H9 (cell line): ENCODE results near the gene SOCS3. TPM values are rescaled to one million over a fixed set of nuclear protein-coding genes. Genes with fewer than 3 reads are reported as not detected.

Experiments used
- DNase-seq: peaks from one replicate; pipeline ENCODE4 v3.0.0-alpha.2; 2017
- H2AFZ ChIP-seq: one replicate; pipeline ENCODE4 v1.6.1; 2013; ENCODE audit warnings: mild to moderate bottlenecking, low read length, control low read depth, moderate library complexity
- H2AK5ac ChIP-seq: 2 replicates; pipeline ENCODE4 v1.6.1; 2013; ENCODE audit warnings: low read length, control low read depth, mixed read lengths; ENCODE audit not compliant: insufficient read length
- H2BK120ac ChIP-seq: one replicate; pipeline ENCODE4 v1.6.1; 2013; ENCODE audit warnings: low read depth, mild to moderate bottlenecking, low read length, control low read depth, inconsistent platforms; ENCODE audit not compliant: poor library complexity, severe bottlenecking
- H2BK12ac ChIP-seq: 2 replicates; pipeline ENCODE4 v1.6.1; 2013; ENCODE audit warnings: low read length, control low read depth, mixed read lengths, low read depth; ENCODE audit not compliant: insufficient read length
- H2BK15ac ChIP-seq: 2 replicates; pipeline ENCODE4 v1.6.1; 2013; ENCODE audit warnings: low read depth, low read length, control low read depth
- H2BK20ac ChIP-seq: one replicate; pipeline ENCODE4 v1.6.1; 2013; ENCODE audit warnings: low read depth, mild to moderate bottlenecking, low read length, control low read depth, inconsistent platforms; ENCODE audit not compliant: poor library complexity, severe bottlenecking
- H2BK5ac ChIP-seq: 2 replicates; pipeline ENCODE4 v1.6.1; 2013; ENCODE audit warnings: low read length, control low read depth, mixed read lengths; ENCODE audit not compliant: insufficient read length
- H3K14ac ChIP-seq: 2 replicates; pipeline ENCODE4 v1.6.1; 2013; ENCODE audit warnings: low read length, control low read depth; ENCODE audit not compliant: insufficient read depth
- H3K18ac ChIP-seq: 2 replicates; pipeline ENCODE4 v1.6.1; 2013; ENCODE audit warnings: low read depth, mild to moderate bottlenecking, mixed read lengths, low read length, control low read depth; ENCODE audit not compliant: insufficient read length
- H3K23ac ChIP-seq: 2 replicates; pipeline ENCODE4 v1.6.1; 2013; ENCODE audit warnings: low read length, control low read depth, mixed read lengths, low read depth; ENCODE audit not compliant: insufficient read length
- H3K23me2 ChIP-seq: 2 replicates; pipeline ENCODE4 v1.6.1; 2013; ENCODE audit warnings: low read depth, mild to moderate bottlenecking, mixed read lengths, low read length, control low read depth; ENCODE audit not compliant: insufficient read length, poor library complexity, severe bottlenecking
- H3K27ac ChIP-seq: 2 replicates; pipeline ENCODE4 v1.5.1; 2013; ENCODE audit warnings: low read length, control low read depth, mixed read lengths, low read depth; ENCODE audit not compliant: insufficient read length
- H3K27me3 ChIP-seq: 2 replicates; pipeline ENCODE4 v1.6.1; 2013; ENCODE audit warnings: low read length, control low read depth, inconsistent platforms; ENCODE audit not compliant: insufficient read depth
- H3K4ac ChIP-seq: 2 replicates; pipeline ENCODE4 v1.6.1; 2013; ENCODE audit warnings: low read depth, mild to moderate bottlenecking, control low read depth, inconsistent platforms, low read length, moderate library complexity
- H3K4me1 ChIP-seq: 2 replicates; pipeline ENCODE4 v1.6.1; 2013; ENCODE audit warnings: low read length, control low read depth, inconsistent platforms; ENCODE audit not compliant: insufficient read depth
- H3K4me2 ChIP-seq: 2 replicates; pipeline ENCODE4 v1.6.1; 2013; ENCODE audit warnings: low read length, control low read depth, mixed read lengths; ENCODE audit not compliant: insufficient read length, insufficient read depth
- H3K56ac ChIP-seq: 2 replicates; pipeline ENCODE4 v1.6.1; 2013; ENCODE audit warnings: low read depth, mild to moderate bottlenecking, mixed read lengths, low read length, control low read depth; ENCODE audit not compliant: insufficient read length
- H3K79me1 ChIP-seq: 2 replicates; pipeline ENCODE4 v1.6.1; 2013; ENCODE audit warnings: low read depth, mild to moderate bottlenecking, moderate library complexity, low read length, control low read depth, inconsistent platforms; ENCODE audit not compliant: insufficient read depth, poor library complexity, severe bottlenecking
- H3K79me2 ChIP-seq: 2 replicates; pipeline ENCODE4 v1.6.1; 2013; ENCODE audit warnings: low read length, control low read depth, inconsistent platforms; ENCODE audit not compliant: insufficient read depth
- H3K9ac ChIP-seq: 2 replicates; pipeline ENCODE4 v1.6.1; 2013; ENCODE audit warnings: low read length, control low read depth, mixed read lengths; ENCODE audit not compliant: insufficient read length; ENCODE audit errors: extremely low read depth
- H3K9me3 ChIP-seq: one replicate; pipeline ENCODE4 v1.6.1; 2013; ENCODE audit warnings: low read depth, low read length, inconsistent platforms; ENCODE audit not compliant: control insufficient read depth
- H3T11ph ChIP-seq: one replicate; pipeline ENCODE4 v1.6.1; 2013; ENCODE audit warnings: mild to moderate bottlenecking, low read length, control low read depth, inconsistent platforms
- H4K20me1 ChIP-seq: one replicate; pipeline ENCODE4 v1.6.1; 2013; ENCODE audit not compliant: control insufficient read depth, insufficient read length, insufficient read depth
- H4K5ac ChIP-seq: 2 replicates; pipeline ENCODE4 v1.6.1; 2013; ENCODE audit warnings: low read depth, mild to moderate bottlenecking, mixed read lengths, low read length, control low read depth; ENCODE audit not compliant: insufficient read length
- H4K8ac ChIP-seq: replicated peaks from 2 replicates; pipeline ENCODE4 v1.6.1; 2013; ENCODE audit warnings: low read length, control low read depth, mixed read lengths, low read depth; ENCODE audit not compliant: insufficient read length
- H4K91ac ChIP-seq: 2 replicates; pipeline ENCODE4 v1.6.1; 2013; ENCODE audit warnings: low read depth, mild to moderate bottlenecking, moderate library complexity, mixed read lengths, low read length, control low read depth; ENCODE audit not compliant: insufficient read length
- H3K27ac Mint-ChIP-seq, 3 experiments: 2 replicates in 2 of 3; 3 replicates in 1 of 3; pipeline ENCODE4 v1.8.0; 2020 to 2021; ENCODE audit warnings: mixed read lengths in 3 of 3, mild to moderate bottlenecking in 1 of 3, moderate library complexity in 1 of 3
- H3K27me3 Mint-ChIP-seq: 2 replicates; pipeline ENCODE4 v1.8.0; 2021; ENCODE audit warnings: low read depth, mild to moderate bottlenecking, moderate library complexity, mixed read lengths
- H3K36me3 Mint-ChIP-seq, 3 experiments: 2 replicates in 2 of 3; 3 replicates in 1 of 3; pipeline ENCODE4 v1.8.0; 2020 to 2021; ENCODE audit warnings: low read depth in 3 of 3, mixed read lengths in 3 of 3; ENCODE audit not compliant: insufficient read depth in 1 of 3
- H3K4me1 Mint-ChIP-seq, 2 experiments: 2 replicates each; pipeline ENCODE4 v1.8.0; 2020; ENCODE audit warnings: mixed read lengths in 2 of 2
- H3K4me3 Mint-ChIP-seq, 2 experiments: 2 replicates in 1 of 2; 3 replicates in 1 of 2; pipeline ENCODE4 v1.8.0; 2020 to 2021; ENCODE audit warnings: mild to moderate bottlenecking in 2 of 2, mixed read lengths in 2 of 2, moderate library complexity in 1 of 2
- H3K9me3 Mint-ChIP-seq, 2 experiments: 2 replicates in 1 of 2; 3 replicates in 1 of 2; pipeline ENCODE4 v1.8.0; 2020; ENCODE audit warnings: mild to moderate bottlenecking in 2 of 2, mixed read lengths in 2 of 2, moderate library complexity in 1 of 2
- WGBS: extraction: QIAGEN DNeasy Blood & Tissue Kit; methylation state at CpG from one replicate; pipeline ENCODE4 v1.1.7; 2013; ENCODE audit warnings: missing lambda C conversion rate, low lambda C conversion rate, mixed read lengths; ENCODE audit not compliant: insufficient read length; ENCODE audit errors: extremely low coverage; 5-methylcytosine and 5-hydroxymethylcytosine counted together
- total RNA-seq: library from RNA; stranded (reverse); gene quantifications from 2 replicates; pipeline ENCODE4 v1.2.1, GENCODE V29; 2021
- TF ChIP-seq, protein P1 (sequence below): fragments of 200-600 bp; sonication (generic); conservative IDR thresholded peaks from 3 replicates; pipeline ENCODE4 v1.8.0; 2021; ENCODE audit warnings: antibody characterized with exemption, mild to moderate bottlenecking

The SOCS3 gene
- total RNA-seq, 1 experiment from 2014 or later: 9.5 TPM

DNA sequence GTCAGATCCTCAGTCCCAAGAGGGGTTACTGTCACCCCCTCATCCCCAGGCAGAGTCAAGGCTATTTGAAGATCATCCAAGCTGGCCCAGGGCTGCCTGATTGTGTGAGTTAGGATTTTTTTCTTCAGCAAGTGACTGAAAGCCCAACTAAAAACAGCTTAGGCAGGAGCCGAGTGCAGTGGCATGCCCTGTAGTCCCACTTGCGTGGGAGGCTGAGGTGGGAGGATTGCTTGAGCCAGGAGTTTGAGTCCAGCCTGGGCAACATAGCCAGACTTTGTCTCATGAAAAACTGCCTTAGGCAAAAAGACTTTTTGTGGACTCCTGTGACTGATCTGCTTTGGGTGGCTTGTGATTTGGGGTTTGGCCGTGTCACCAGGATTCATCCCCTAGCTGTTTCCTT lies 38.5 kb upstream of the SOCS3 start:
- no CpG with 5 or more reads among the region's 3 CpGs for WGBS
- H3K4me2 ChIP-seq: no peak overlapping the region
- no peaks in the 10 kb centered on the region for H3K9me3 ChIP-seq
- no peak overlapping the region for H2BK120ac ChIP-seq
- Mint-ChIP-seq H3K4me3 (no peak overlapping the region), H3K27me3 (no peaks in the 10 kb centered on the region), H3K4me1 (peaks cover 0 to 7% of the 10 kb centered on the region in 2 experiments; a peak in 1 of 4 replicates), H3K36me3 (peaks cover 55 to 88% (median 81%) of the 10 kb centered on the region in 3 experiments; a peak in 6 of 7 replicates), H3K9me3 (no peaks in the 10 kb centered on the region), H3K27ac (peak overlapping the region in 2 of 3 experiments; percentile 5 to 52; a peak in 1 of 7 replicates)
- no peak overlapping the region for H3T11ph ChIP-seq
- H3K9ac ChIP-seq: no peak overlapping the region
- H3K14ac ChIP-seq: no peak overlapping the region
- TF ChIP-seq, protein P1, sequence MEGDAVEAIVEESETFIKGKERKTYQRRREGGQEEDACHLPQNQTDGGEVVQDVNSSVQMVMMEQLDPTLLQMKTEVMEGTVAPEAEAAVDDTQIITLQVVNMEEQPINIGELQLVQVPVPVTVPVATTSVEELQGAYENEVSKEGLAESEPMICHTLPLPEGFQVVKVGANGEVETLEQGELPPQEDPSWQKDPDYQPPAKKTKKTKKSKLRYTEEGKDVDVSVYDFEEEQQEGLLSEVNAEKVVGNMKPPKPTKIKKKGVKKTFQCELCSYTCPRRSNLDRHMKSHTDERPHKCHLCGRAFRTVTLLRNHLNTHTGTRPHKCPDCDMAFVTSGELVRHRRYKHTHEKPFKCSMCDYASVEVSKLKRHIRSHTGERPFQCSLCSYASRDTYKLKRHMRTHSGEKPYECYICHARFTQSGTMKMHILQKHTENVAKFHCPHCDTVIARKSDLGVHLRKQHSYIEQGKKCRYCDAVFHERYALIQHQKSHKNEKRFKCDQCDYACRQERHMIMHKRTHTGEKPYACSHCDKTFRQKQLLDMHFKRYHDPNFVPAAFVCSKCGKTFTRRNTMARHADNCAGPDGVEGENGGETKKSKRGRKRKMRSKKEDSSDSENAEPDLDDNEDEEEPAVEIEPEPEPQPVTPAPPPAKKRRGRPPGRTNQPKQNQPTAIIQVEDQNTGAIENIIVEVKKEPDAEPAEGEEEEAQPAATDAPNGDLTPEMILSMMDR: no peak
- no peak overlapping the region for H2BK15ac ChIP-seq
- H3K79me2 ChIP-seq: peaks cover 6% of the 10 kb centered on the region; the same call in 1 of the 2 replicates
- no peak overlapping the region for H2AFZ ChIP-seq
- H2BK5ac ChIP-seq: no peak overlapping the region
- H3K27ac ChIP-seq: no peak overlapping the region
- no peaks in the 10 kb centered on the region for H3K23me2 ChIP-seq
- no peaks in the 10 kb centered on the region for H3K27me3 ChIP-seq
- H2AK5ac ChIP-seq: no peak overlapping the region
- no peak overlapping the region for H2BK12ac ChIP-seq
- no peaks in the 10 kb centered on the region for H3K79me1 ChIP-seq
- H4K91ac ChIP-seq: no peak overlapping the region
- no peak overlapping the region for H3K18ac ChIP-seq
- no peaks in the 10 kb centered on the region for H3K4me1 ChIP-seq
- no peak overlapping the region for H2BK20ac ChIP-seq
- H4K20me1 ChIP-seq: peaks cover 3% of the 10 kb centered on the region
- DNase-seq: no peak
- no peak overlapping the region for H4K5ac ChIP-seq
- H4K8ac ChIP-seq: no peak overlapping the region
- H3K56ac ChIP-seq: no peak overlapping the region
- H3K4ac ChIP-seq: no peak overlapping the region
- no peak overlapping the region for H3K23ac ChIP-seq
